SH-SY5Y (cell line): ENCODE results near the gene C2orf69.

Experiments
- GATA2 ChIP-seq: IDR thresholded peaks from 2 replicates; pipeline ENCODE4 v1.6.1; 2011; ENCODE audit warnings: mild to moderate bottlenecking, low read depth, low read length
- GATA3 ChIP-seq: IDR thresholded peaks from 2 replicates; pipeline ENCODE4 v1.6.1; 2011; ENCODE audit warnings: low read depth, mild to moderate bottlenecking, low read length, moderate library complexity

GRCh38 chr2:199968126-199968525 lies 57.0 kb downstream of the C2orf69 start:
- TF ChIP-seq GATA2, result no peak
- TF ChIP-seq GATA3, result no peak
